ENCODE data around the gene MED4. TPM values are rescaled to one million over a fixed set of nuclear protein-coding genes. Genes with fewer than 3 reads are reported as not detected.

The MED4 gene
- total RNA-seq, 2 donors from 2014 or later, result 14.0 to 16.8 TPM

DNA sequence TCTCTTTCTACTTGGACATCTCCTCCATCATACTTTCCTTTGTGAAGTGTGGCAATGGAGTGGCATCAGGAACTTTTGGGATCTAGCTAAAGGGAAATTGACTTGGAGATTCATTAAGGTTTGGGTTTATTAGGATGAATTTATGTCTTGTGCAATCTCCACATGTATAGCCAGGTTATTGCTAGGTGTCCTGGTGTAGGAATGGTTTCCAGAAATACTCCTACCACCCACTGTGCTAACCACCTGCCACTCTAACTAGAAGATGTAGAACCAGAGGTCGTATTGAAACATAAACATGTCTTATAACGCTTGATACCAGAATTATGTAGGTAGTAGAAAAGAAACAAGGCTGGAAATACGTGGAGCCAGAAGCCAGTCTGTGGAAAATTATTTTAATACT lies 38.1 kb upstream of the MED4 start:
- H3K27me3 ChIP-seq, result no peaks in the 10 kb centered on the region
- 43 to 44% methylated on average over 3 of the region's 3 CpGs for WGBS, 2 donors
- TF ChIP-seq, protein P1, sequence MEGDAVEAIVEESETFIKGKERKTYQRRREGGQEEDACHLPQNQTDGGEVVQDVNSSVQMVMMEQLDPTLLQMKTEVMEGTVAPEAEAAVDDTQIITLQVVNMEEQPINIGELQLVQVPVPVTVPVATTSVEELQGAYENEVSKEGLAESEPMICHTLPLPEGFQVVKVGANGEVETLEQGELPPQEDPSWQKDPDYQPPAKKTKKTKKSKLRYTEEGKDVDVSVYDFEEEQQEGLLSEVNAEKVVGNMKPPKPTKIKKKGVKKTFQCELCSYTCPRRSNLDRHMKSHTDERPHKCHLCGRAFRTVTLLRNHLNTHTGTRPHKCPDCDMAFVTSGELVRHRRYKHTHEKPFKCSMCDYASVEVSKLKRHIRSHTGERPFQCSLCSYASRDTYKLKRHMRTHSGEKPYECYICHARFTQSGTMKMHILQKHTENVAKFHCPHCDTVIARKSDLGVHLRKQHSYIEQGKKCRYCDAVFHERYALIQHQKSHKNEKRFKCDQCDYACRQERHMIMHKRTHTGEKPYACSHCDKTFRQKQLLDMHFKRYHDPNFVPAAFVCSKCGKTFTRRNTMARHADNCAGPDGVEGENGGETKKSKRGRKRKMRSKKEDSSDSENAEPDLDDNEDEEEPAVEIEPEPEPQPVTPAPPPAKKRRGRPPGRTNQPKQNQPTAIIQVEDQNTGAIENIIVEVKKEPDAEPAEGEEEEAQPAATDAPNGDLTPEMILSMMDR (IDR thresholded peaks at IDR 0.05), result no peak
- no peak for TF ChIP-seq POLR2A (IDR thresholded peaks at IDR 0.05)
- intact Hi-C loops (cut with DNase I), result no loop called here
- no peak overlapping the region for H3K4me3 ChIP-seq
- H3K36me3 ChIP-seq (replicated peaks in 1 of 2; ENCODE audit: insufficient read depth in 1 of 2, low read depth in 2 of 2), result no peaks in the 10 kb centered on the region
- no peaks in the 10 kb centered on the region for H3K4me1 ChIP-seq
- no peak for DNase-seq
- no peak overlapping the region for H3K27ac ChIP-seq
- no peaks in the 10 kb centered on the region for H3K9me3 ChIP-seq
- no peak for ATAC-seq

DNA sequence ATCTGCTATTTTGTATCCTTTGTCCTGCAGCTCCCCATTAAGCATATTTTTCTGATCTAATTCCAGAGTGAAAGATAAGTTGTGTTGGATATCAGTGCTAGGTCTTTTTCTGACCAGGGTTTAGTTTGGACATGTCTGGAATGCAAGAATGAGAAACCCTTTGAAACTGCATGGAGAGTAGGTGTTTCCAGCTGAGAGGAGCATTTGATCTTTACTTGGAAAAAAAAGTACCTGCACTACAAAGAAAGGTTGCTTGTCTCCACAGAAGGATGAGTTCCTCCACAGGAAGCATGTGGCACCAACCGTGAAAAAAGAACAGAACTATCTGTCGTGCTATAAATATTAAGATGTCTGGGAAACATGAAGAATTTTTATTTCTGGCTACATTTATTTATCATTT lies 36.6 kb upstream of the MED4 start:
- WGBS, 2 donors, result 52 to 65% methylated on average over 2 of the region's 2 CpGs
- Histone ChIP-seq H3K27ac (no peak overlapping the region), H3K9me3 (no peaks in the 10 kb centered on the region), H3K4me1 (peaks cover 7% of the 10 kb centered on the region), H3K27me3 (no peaks in the 10 kb centered on the region), H3K36me3 (replicated peaks in 1 of 2; ENCODE audit: insufficient read depth in 1 of 2, low read depth in 2 of 2) (no peaks in the 10 kb centered on the region), H3K4me3 (no peak overlapping the region)
- TF ChIP-seq, protein P1 (IDR thresholded peaks at IDR 0.05), result no peak
- ATAC-seq, result no peak
- DNase-seq, result no peak
- intact Hi-C loops (cut with DNase I), result no loop called here

DNA sequence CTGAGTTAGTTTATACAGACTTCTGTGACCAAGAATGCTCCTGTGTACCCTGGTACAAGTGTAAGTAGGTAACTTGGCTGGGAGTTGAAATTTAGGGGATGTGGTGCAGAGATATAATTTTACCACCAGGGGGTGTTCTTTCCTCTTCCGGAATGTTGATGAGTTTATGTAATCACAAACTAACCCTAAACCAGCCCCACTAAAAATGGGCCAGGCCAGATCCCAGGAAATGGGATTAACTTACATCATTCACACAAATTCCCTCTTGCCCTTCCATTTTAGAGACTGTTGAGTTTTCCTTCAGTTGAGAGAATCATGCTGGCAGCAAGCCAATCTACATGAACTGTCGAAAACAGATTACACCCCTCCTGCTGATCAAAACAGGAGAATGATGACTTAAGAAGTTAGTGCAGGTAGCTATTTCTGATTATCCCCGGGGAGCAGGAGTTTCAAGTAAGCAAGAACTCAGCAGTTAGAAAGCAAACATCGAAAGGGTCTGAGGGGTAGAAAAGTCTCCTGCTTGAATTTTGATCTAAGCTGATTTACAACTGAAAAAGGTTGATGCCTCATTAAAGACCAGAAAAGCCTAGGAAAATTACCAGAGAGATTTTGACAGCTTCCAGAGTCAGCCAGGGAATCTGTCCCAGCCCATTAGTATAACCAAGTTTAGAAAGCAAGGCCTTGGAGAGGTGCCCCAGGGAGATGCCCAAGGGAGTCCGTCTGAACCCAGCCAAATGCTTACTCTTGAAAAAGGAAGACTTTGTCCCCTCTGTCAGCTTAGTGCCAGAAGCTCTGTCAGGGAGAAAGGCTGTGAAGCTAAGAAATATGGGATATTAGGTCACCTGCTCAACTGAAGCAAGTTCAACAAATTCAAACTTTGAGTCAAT lies 32.3 kb upstream of the MED4 start:
- H3K27me3 ChIP-seq, result no peaks in the 10 kb centered on the region
- ATAC-seq, result peak; percentile 74
- H3K9me3 ChIP-seq, result no peaks in the 10 kb centered on the region
- WGBS, 2 donors, result 24 to 26% methylated on average over 5 of the region's 5 CpGs
- H3K4me3 ChIP-seq, result no peak overlapping the region
- peak; percentile 25 to 50 (median 36) for DNase-seq
- intact Hi-C loops (cut with DNase I), result no loop called here
- TF ChIP-seq, protein P1 (IDR thresholded peaks at IDR 0.05), result peak; percentile 27 to 79 (median 78)
- TF ChIP-seq POLR2A (IDR thresholded peaks at IDR 0.05), result no peak
- H3K27ac ChIP-seq, result peak overlapping the region in 2 of 4 donors; percentile 17 to 27
- no peaks in the 10 kb centered on the region for H3K36me3 ChIP-seq (replicated peaks in 1 of 2; ENCODE audit: insufficient read depth in 1 of 2, low read depth in 2 of 2)
- peaks cover 7% of the 10 kb centered on the region for H3K4me1 ChIP-seq

DNA sequence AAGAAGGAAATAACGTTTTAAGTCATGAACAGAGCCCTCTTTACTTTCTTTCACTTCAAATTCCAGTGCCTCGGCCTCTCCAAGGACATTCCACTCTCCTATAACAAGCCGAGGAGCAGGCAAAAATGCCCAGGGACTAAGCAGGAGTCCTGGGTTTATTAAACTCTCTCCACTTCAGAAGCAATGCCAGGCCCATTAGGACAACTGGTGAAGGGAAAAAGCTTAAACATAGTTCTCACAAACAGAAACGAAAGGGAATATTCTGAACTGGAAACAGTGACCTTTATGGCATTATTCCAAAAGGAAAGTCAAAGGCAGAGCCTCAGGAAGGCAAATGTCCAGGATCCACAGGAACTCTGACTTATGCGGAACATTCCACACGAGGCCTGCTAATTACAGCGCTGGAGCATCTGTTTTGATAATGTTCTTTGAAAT lies 30.9 kb upstream of the MED4 start:
- Histone ChIP-seq H3K36me3 (replicated peaks in 1 of 2; ENCODE audit: insufficient read depth in 1 of 2, low read depth in 2 of 2) (no peaks in the 10 kb centered on the region), H3K4me3 (no peak overlapping the region), H3K27ac (peak overlapping the region in 3 of 4 donors; percentile 42 to 77 (median 66)), H3K9me3 (no peaks in the 10 kb centered on the region), H3K27me3 (no peaks in the 10 kb centered on the region), H3K4me1 (peaks cover 7% of the 10 kb centered on the region)
- TF ChIP-seq POLR2A (IDR thresholded peaks at IDR 0.05), result no peak
- TF ChIP-seq, protein P1 (IDR thresholded peaks at IDR 0.05), result no peak
- peak in 2 of 4 donors; percentile 24 to 26 for DNase-seq
- peak; percentile 52 for ATAC-seq
- intact Hi-C loops (cut with DNase I), result no loop called here
- WGBS, 2 donors, result 23 to 28% methylated on average over 7 of the region's 7 CpGs
